Glomerular visceral epithelial cell (primary cell): Measurements from ENCODE around the gene EIF4A3.
"Not testable (repeated sequence)": the region's sequence is repeated elsewhere in the genome, so short reads cannot be mapped to it uniquely, and the experiment has no call there.

Experiments used
- DNase-seq: peaks from one replicate; pipeline ENCODE4 v3.0.0-alpha.2; 2016; ENCODE audit errors: extremely low spot score

EIF4A3 gene

GRCh38 chr17:80101011-80101945 lies 45.6 kb downstream of the EIF4A3 start, which contains the start of gene GAA:
Gene GAA, plus strand, starts transcription at chr17:80101581. Its CDS starts 3,006 bp downstream, at chr17:80104587.
- peak; percentile 90 for DNase-seq

- no peak for DNase-seq
Measured at GRCh38 chr17:80100035-80100323, 46.9 kb downstream of the EIF4A3 start.

DNA sequence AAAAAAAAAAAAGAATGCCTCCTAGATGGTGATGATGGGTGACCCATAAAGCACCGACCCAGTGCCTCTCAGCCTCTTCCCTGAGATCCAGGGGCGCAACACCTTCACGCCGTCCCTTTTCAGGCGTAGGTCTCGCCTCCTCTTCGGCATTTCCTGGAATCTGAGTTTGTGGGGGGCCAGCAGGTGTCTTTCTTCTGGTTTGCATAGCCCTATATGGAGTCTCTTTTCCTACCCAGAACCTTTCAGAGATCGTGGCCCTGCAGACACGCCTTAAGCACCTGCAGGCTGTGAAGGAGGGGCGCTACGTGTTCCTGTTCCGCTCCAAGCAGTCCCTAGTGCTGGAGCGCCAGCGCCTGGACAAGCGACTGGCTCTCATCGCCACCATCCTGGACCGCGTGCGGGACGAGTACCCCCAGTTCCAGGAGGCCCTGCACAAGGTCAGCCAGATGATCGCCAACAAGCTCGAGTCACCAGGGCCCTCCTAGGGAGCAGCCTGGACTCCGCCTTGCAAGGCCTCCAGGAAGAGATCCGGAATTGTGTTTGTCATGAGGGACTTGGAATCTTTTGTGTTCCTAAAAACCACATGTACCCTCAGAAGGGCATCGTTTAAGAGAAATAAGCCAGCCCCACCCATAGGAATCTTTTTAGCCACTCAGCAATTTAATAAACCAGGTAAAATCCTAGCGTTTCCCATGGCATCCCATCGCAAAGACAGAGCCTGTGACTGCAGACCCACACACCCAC lies 47.5 kb downstream of the EIF4A3 start:
- no peak for DNase-seq

GRCh38 chr17:80097844-80098691 lies 48.9 kb downstream of the EIF4A3 start:
- DNase-seq, result no peak

- DNase-seq, result no peak
Measured at GRCh38 chr17:80097127-80097621, 49.8 kb downstream of the EIF4A3 start.

- DNase-seq, result no peak
Measured at GRCh38 chr17:80096561-80097021, 50.3 kb downstream of the EIF4A3 start.

- no peak for DNase-seq
Measured at GRCh38 chr17:80095844-80096475, 51.0 kb downstream of the EIF4A3 start.

DNA sequence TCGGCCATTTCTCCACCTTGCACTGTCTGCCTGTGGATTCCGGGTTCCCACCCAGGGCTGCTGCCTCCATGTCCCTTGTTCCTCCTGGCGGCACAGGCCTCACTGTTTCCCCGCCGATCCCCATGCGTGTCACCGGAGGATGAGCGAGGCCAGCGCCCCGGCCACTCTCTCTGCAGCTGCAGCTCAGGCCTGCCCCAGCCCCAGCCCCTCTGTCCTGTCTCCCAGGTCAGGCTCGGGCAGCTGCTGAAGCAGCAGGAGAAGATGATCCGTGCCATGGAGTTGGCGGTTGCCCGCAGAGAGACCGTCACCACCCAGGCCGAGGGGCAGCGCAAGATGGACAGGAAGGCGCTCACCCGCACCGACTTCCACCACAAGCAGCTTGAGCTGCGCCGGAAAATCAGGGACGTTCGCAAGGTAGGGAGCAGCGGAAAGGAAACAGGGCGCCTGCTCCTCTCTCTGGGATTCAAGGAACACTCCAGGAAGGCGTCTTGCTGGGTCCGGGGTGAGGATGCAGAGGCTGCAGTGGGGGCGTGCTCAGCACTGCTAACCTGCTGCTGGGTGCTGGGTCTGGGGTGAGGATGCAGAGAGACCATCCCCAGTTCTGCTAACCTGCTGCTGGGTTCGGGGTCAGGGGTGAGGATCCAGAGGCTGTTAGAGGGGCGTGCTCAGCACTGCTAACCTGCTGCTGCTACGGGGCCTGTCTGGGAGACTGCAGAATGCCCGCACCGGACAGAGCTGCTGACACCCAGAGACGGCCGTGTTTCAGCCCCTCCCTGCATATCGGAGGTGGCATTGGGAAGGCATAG lies 51.7 kb downstream of the EIF4A3 start:
- no peak for DNase-seq

DNA sequence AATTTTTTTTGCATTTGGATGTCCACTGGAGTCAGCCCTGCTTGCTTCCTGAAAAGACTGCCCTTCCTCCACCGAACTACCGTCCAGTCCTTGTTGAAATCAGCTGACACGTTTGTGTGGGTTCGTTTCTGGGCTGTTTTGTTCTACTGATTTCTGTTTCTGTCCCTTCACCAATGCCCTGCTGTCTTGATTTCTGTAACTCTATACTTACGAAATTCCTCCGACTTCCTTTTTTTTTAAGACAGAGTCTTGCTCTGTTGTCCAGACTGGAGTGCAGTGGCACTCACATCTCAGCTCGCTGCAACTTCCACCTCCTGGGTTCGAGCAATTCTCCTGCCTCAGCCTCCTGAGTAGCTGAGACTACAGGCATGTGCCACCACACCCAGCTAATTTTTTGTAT lies 54.0 kb downstream of the EIF4A3 start:
- DNase-seq, result no peak

DNA sequence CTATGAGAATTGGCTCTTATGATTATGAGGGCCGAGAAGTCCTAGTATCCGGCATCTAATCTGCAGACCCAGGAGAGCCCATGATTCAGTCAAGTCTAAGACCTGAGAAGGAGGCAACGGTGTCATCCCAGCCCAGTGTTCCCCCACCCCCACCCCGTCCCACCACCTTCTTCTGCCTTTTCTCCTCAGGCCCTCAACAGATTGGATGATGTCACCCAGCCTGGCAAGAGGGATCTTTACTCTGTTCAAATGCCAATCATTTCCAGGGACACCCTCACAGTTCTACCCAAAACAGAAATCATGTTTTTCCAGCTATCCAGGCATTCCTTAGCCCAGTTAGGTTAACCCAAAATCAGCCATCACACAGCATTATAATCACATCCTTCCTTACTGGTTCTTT lies 55.6 kb downstream of the EIF4A3 start:
- DNase-seq, result no peak

- DNase-seq, result not testable (repeated sequence)
Measured at GRCh38 chr17:80090164-80090563, 56.8 kb downstream of the EIF4A3 start.

DNA sequence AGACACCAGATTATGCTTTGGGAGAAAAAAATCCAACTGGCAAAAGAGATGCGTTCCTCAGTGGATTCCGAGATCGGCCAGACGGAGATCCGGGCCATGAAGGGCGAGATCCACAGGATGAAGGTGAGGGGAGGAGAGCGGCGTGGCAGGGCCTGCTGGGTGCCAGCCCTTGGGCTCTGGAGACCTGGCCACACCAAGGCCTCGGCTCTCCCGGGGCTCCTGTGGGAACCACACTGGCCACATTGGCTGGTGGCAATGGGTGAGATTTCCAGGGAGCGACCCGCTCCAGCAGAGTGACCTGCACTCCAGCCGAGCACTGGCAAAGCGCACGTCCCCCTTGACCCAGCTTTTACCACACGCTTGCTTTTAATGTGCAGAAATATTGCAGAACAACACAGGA lies 57.2 kb downstream of the EIF4A3 start:
- DNase-seq, result no peak

DNA sequence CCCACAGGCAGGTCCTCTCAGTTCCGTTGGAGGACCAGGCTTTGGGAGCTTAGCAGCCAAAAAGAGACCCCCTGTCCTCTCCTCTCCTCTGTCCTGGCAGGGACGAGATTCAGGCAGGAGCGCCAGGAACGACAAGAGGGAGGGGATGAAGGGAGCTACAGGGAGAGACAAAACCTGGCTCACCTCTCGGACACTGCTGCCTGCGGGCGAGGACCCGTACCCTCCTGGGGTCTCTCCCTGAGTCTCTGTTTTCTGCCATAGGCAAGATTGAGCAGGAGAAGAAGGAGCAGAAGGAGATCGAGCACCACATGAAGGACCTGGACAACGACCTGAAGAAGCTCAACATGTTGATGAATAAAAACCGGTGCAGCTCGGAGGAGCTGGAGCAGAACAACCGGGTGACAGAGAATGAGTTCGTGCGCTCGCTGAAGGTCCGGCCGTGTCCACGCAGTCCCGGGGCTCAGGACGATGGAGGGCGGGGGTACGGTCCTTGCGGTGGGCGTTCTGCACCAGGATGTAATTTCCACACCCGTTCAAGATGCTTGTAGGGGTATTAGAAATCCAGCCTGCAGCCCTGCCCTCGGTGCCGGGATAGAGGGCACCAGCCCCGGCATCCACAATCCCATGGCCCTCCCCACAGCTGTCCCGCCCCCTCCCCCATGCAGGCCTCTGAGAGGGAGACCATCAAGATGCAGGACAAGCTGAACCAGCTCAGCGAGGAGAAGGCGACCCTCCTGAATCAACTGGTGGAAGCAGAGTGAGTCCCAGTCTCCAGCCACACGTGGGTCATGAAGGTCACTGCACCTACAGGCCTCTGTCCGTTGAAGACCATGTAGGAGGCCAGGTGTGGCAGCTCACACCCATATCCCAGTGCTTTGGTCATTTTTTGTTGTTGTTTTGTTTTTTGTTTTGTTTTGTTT lies 59.3 kb downstream of the EIF4A3 start:
- no peak for DNase-seq

- DNase-seq, result no peak
Measured at GRCh38 chr17:80086616-80087015, 60.3 kb downstream of the EIF4A3 start.

- DNase-seq, result no peak
Measured at GRCh38 chr17:80086081-80086480, 60.8 kb downstream of the EIF4A3 start.

DNA sequence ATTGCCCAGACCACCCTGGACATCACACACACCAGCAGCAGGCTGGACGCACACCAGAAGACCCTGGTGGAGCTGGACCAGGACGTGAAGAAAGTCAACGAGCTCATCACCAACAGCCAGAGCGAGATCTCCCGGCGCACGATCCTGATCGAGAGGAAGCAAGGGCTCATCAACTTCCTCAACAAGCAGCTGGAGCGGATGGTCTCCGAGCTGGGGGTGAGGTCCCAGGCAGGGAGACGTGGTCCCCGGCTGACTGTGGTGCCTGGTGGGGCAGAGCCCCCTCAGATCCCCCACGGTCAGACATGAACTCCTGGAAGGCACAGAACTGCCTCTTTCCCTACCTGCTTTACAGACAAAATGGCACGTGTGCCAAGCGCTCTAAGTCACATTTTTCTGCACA lies 62.2 kb downstream of the EIF4A3 start:
- DNase-seq, result no peak
